K562 (cell line): ENCODE measurements around the gene ATXN1. TPM values are rescaled to one million over a fixed set of nuclear protein-coding genes. Genes with fewer than 3 reads are reported as not detected.

ENCODE experiments used
- ATAC-seq: fragments of 200-7000 bp; cut with Tn5 transposase; 3 replicates; pipeline ENCODE4 v1.9.1; 2020; ENCODE audit warnings: moderate library complexity
- BruUV-seq: library from RNA; stranded (reverse); fragments of 400-500 nt; replicated peaks from 2 replicates; lab custom pipeline; 2021; lab: Mats Ljungman, UMichigan
- CTCF ChIA-PET: fragments of 300-600 bp; formaldehyde crosslinking; extraction: SDS; loops from one replicate; lab custom pipeline; 2021; ENCODE audit warnings: low intra/inter-chr PET ratio; lab: Yijun Ruan, JAX
- POLR2A ChIA-PET: fragments of 300-600, 350-650 bp; sonication (Branson Sonifier 250); formaldehyde crosslinking; extraction: SDS; loops from one replicate; lab custom pipeline; 2021; ENCODE audit warnings: antibody characterized with exemption, inconsistent platforms; lab: Yijun Ruan, JAX
- DNase-seq, 4 experiments: peaks; one replicate each; pipeline versions ENCODE4 v3.0.0 to v3.0.0-alpha.2; 2011 to 2018; ENCODE audit warnings: low spot score in 3 of 4, mixed read lengths in 3 of 4; ENCODE audit errors: extremely low read depth in 1 of 4
- FAIRE-seq: peaks from 2 replicates; lab custom pipeline; 2011; peaks lifted over from hg19 to GRCh38; lab: Jason Lieb, UNC
- H2AFZ ChIP-seq: 2 replicates; pipeline ENCODE4 v1.6.0; 2011; ENCODE audit warnings: low read depth, low read length, control low read depth, inconsistent platforms
- H3K27ac ChIP-seq: fragments of 200-600 bp; 3 replicates; pipeline ENCODE4 v1.8.0; 2011; ENCODE audit warnings: low read depth, mild to moderate bottlenecking, control low read depth, inconsistent platforms, low read length, moderate library complexity, mixed read lengths; ENCODE audit errors: extremely low read depth
- H3K27me3 ChIP-seq, 2 experiments: fragments of 300-600 bp in 1 of 2; 2 replicates in 1 of 2; 3 replicates in 1 of 2; pipeline versions ENCODE4 v1.6.0 to v1.8.0; 2011; ENCODE audit warnings: inconsistent platforms in 2 of 2, low read length in 2 of 2, mild to moderate bottlenecking in 1 of 2, mixed read lengths in 1 of 2, moderate library complexity in 1 of 2; ENCODE audit not compliant: control insufficient read depth in 2 of 2, insufficient read depth in 2 of 2
- H3K36me3 ChIP-seq: fragments of 300-600 bp; 3 replicates; pipeline ENCODE4 v1.8.0; 2011; ENCODE audit warnings: mild to moderate bottlenecking, low read length, inconsistent platforms; ENCODE audit not compliant: control insufficient read depth, insufficient read depth
- H3K4me1 ChIP-seq, 2 experiments: fragments of 200-600 bp in 1 of 2; replicated peaks in 1 of 2; 2 replicates in 1 of 2; 3 replicates in 1 of 2; pipeline versions ENCODE4 v1.5.1 to v1.8.0; 2011; ENCODE audit warnings: inconsistent platforms in 2 of 2, low read length in 2 of 2, mild to moderate bottlenecking in 1 of 2, mixed read lengths in 1 of 2, moderate library complexity in 1 of 2; ENCODE audit not compliant: control insufficient read depth in 2 of 2, insufficient read depth in 2 of 2
- H3K4me2 ChIP-seq: 2 replicates; pipeline ENCODE4 v1.6.1; 2011; ENCODE audit warnings: low read length, control low read depth, inconsistent platforms, mixed read lengths; ENCODE audit not compliant: insufficient read depth
- H3K4me3 ChIP-seq: fragments of 200-600 bp; sonication (generic), shearing (Covaris generic); 2 replicates; pipeline ENCODE4 v1.5.1; 2016; ENCODE audit warnings: control low read depth, inconsistent platforms
- H3K79me2 ChIP-seq: fragments of 200-600 bp; 3 replicates; pipeline ENCODE4 v1.8.0; 2011; ENCODE audit warnings: low read length, inconsistent platforms; ENCODE audit not compliant: control insufficient read depth, insufficient read depth
- H3K9ac ChIP-seq, 2 experiments: 2 replicates each; pipeline versions ENCODE4 v1.6.0 to v1.6.1; 2011; ENCODE audit warnings: low read depth in 2 of 2, low read length in 2 of 2, control low read depth in 1 of 2, inconsistent platforms in 1 of 2, mild to moderate bottlenecking in 1 of 2, mixed read lengths in 1 of 2; ENCODE audit not compliant: insufficient read depth in 1 of 2
- H3K9me1 ChIP-seq: one replicate; pipeline ENCODE4 v1.6.0; 2011; ENCODE audit warnings: inconsistent platforms, mild to moderate bottlenecking, low read length, moderate library complexity; ENCODE audit not compliant: control insufficient read depth, insufficient read depth
- H3K9me3 ChIP-seq: replicated peaks from 2 replicates; pipeline ENCODE4 v1.5.1; 2011; ENCODE audit warnings: low read depth, low read length, inconsistent platforms; ENCODE audit not compliant: control insufficient read depth, insufficient read depth
- H4K20me1 ChIP-seq: replicated peaks from 2 replicates; pipeline ENCODE4 v1.6.1; 2011; ENCODE audit warnings: low read length, inconsistent platforms, mixed read lengths; ENCODE audit not compliant: control insufficient read depth, insufficient read depth
- CCAR2 ChIP-seq: fragments of 200-400 bp; formaldehyde crosslinking; IDR thresholded peaks from 2 replicates; pipeline ENCODE4 v1.6.1; 2017; ENCODE audit warnings: mild to moderate bottlenecking, low read depth, low read length
- CREBBP ChIP-seq: IDR thresholded peaks from one replicate; pipeline ENCODE4 v1.6.1; 2012; ENCODE audit warnings: low read depth, mild to moderate bottlenecking, control low read depth, inconsistent platforms, low read length
- E4F1 ChIP-seq: fragments of 250-450 bp; sonication (Bioruptor Pico); IDR thresholded peaks from 2 replicates; pipeline ENCODE4 v1.5.0; 2021; ENCODE audit warnings: mild to moderate bottlenecking, borderline replicate concordance
- EHMT2 ChIP-seq: fragments of 450-650 bp; IDR thresholded peaks from 2 replicates; pipeline ENCODE4 v1.6.1; 2018; ENCODE audit warnings: antibody characterized with exemption
- ID3 ChIP-seq, 2 experiments: fragments of 250-450 bp in 1 of 2; fragments of 450-650 bp in 1 of 2; sonication (Bioruptor Pico) in 1 of 2; IDR thresholded peaks; 2 replicates each; pipeline versions ENCODE4 v1.6.1 to v1.8.0; 2016 to 2021; ENCODE audit warnings: mild to moderate bottlenecking in 2 of 2, moderate library complexity in 2 of 2, missing compliant biosample characterization in 1 of 2, missing genetic modification characterization in 1 of 2
- JUND ChIP-seq, 2 experiments: IDR thresholded peaks; 2 replicates in 1 of 2; 3 replicates in 1 of 2; pipeline ENCODE4 v1.6.1; 2011; ENCODE audit warnings: borderline replicate concordance in 2 of 2, low read depth in 2 of 2, low read length in 2 of 2, improper control_type of control experiment in 1 of 2, missing biosample characterization in 1 of 2, missing genetic modification characterization in 1 of 2, missing genetic modification reagents in 1 of 2
- MYNN ChIP-seq, 2 experiments: sonication (generic); formaldehyde crosslinking in 1 of 2; IDR thresholded peaks; 2 replicates each; pipeline versions ENCODE4 v1.5.0 to v1.6.1; 2016 to 2020; ENCODE audit warnings: antibody characterized with exemption in 1 of 2, missing genetic modification reagents in 1 of 2
- NCOA6 ChIP-seq: fragments of 450-650 bp; IDR thresholded peaks from 2 replicates; pipeline ENCODE4 v1.6.1; 2017; ENCODE audit warnings: mild to moderate bottlenecking
- NR1H2 ChIP-seq: sonication (generic); formaldehyde crosslinking; IDR thresholded peaks from 2 replicates; pipeline ENCODE4 v1.4.0; 2020; ENCODE audit warnings: mild to moderate bottlenecking, missing genetic modification reagents
- NR2C1 ChIP-seq, 2 experiments: fragments of 450-650 bp; IDR thresholded peaks; 2 replicates each; pipeline ENCODE4 v1.6.1; 2017; ENCODE audit warnings: mild to moderate bottlenecking in 2 of 2, antibody characterized with exemption in 1 of 2, inconsistent platforms in 1 of 2, missing compliant biosample characterization in 1 of 2, missing genetic modification characterization in 1 of 2
- PHF8 ChIP-seq: fragments of 200-600 bp; sonication (generic); IDR thresholded peaks from 2 replicates; pipeline ENCODE4 v1.6.1; 2012; ENCODE audit warnings: mixed run types, mild to moderate bottlenecking, inconsistent platforms, low read length, moderate library complexity, borderline replicate concordance
- PHTF2 ChIP-seq: fragments of 250-450 bp; sonication (Bioruptor Pico); IDR thresholded peaks from 2 replicates; pipeline ENCODE4 v1.5.0; 2021; ENCODE audit warnings: mild to moderate bottlenecking
- PTTG1 ChIP-seq: fragments of 450-650 bp; IDR thresholded peaks from 2 replicates; pipeline ENCODE4 v1.6.1; 2016; ENCODE audit warnings: low read depth, mild to moderate bottlenecking, missing genetic modification characterization, missing compliant biosample characterization
- ZC3H11A ChIP-seq: IDR thresholded peaks from 2 replicates; pipeline ENCODE4 v1.6.1; 2012; ENCODE audit warnings: low read depth, low read length, improper control_type of control experiment
- ZNF41 ChIP-seq: fragments of 250-450 bp; sonication (Bioruptor Pico); conservative IDR thresholded peaks from 2 replicates; pipeline ENCODE4 v1.4.0; 2020; ENCODE audit warnings: mild to moderate bottlenecking
- ZNF507 ChIP-seq: conservative IDR thresholded peaks from 2 replicates; pipeline ENCODE4 v1.6.1; 2017; ENCODE audit warnings: missing genetic modification characterization, missing compliant biosample characterization
- WGBS: fragments of 100-300 bp; shearing (Covaris generic); methylation state at CpG from one replicate; pipeline ENCODE4 v1.1.6; 2016; ENCODE audit warnings: low coverage, mixed read lengths; ENCODE audit not compliant: insufficient coverage; ENCODE audit errors: missing lambda C conversion rate; 5-methylcytosine and 5-hydroxymethylcytosine counted together
- in situ Hi-C: fragments of 300-500 bp; cut with MboI; formaldehyde crosslinking; loops from 4 replicates; pipeline ENCODE4 v1.15.0; 2018; ENCODE audit warnings: inconsistent platforms, mixed read lengths
- intact Hi-C: fragments of 100-400 bp; cut with micrococcal nuclease; formaldehyde crosslinking; loops from 2 replicates; pipeline ENCODE4 v1.14.2; 2022
- polyA plus RNA-seq, 8 experiments: library from polyadenylated mRNA; depleted of rRNA in 4 of 8; stranded (reverse) in 5 of 8; unstranded in 3 of 8; fragments of >200 nt; fragmentation: Nextera tagmentation in 2 of 8; fragmentation: Illumina TruSeq in 1 of 8; extraction: Ambion mirVana in 2 of 8; extraction: Trizol in 1 of 8; gene quantifications; 2 replicates each; pipeline versions ENCODE4 v1.2.1 to v1.2.3, GENCODE V29; 2011 to 2014; ENCODE audit warnings: inconsistent platforms in 1 of 8, missing spikeins in 1 of 8
- total RNA-seq, 7 experiments: library from RNA; depleted of rRNA in 6 of 7; stranded (reverse); fragments of >200 nt in 6 of 7; fragmentation: Illumina TruSeq in 2 of 7; extraction: Trizol in 2 of 7; gene quantifications; 2 replicates each; pipeline versions ENCODE4 v1.2.1 to v1.2.3, GENCODE V29; 2011 to 2021; ENCODE audit warnings: low replicate concordance in 1 of 7

Gene ATXN1
- total and polyA plus RNA-seq, 9 of the 15 experiments (the other 6 are each of a cell fraction or from before 2014, with no cell fraction given) = under 0.01 to 1.2 (median 0.58) TPM

DNA sequence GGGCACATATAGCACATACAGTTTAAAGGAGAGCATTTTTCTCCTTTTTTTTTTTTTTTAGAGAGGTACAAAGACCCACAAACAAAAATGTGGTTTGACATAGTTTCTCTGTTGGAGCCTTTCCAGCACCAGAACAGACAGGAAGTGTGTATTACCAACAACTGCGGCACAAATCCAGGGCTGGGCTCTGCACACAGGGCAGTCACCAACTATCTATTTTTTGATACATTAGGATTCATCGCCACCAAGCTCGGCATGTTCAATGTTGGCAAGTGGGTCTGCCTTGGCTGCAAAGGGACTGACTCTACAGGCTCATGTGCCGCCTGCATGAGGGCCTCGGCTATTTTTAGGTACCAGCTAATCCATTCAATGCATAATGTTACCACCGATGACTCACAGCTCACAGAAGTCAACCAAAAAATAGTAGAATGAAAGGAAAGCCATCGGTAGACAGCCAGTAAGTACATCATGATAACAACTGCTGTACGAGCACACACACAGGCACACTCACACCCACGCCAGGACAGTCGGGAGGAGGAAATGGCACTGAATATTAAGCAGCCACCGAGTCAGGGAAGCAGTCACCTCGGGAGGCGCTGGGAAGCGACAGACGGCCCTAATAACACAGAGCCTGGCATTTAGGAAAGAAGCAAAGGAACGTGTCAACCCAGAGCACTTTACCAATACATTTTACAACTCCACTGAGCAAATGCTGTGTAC, 441.3 kb downstream of the ATXN1 start:
- intact Hi-C loops = no loop called here
- in situ Hi-C loops = no loop called here
- H3K9me3 ChIP-seq = no peaks in the 10 kb centered on the region
- TF ChIP-seq ID3 (CRISPR knock-in tag; IDR thresholded peaks at IDR 0.05) = no peak
- TF ChIP-seq ID3 (tag; IDR thresholded peaks at IDR 0.05) = peak; percentile 20; the same call in 1 of the 2 replicates
- no peak for TF ChIP-seq E4F1
- TF ChIP-seq NCOA6 = no peak
- peak; percentile 98 for TF ChIP-seq MYNN (IDR thresholded peaks at IDR 0.05)
- TF ChIP-seq MYNN (CRISPR knock-in tag; IDR thresholded peaks at IDR 0.05) = no peak
- peak; percentile 98 for TF ChIP-seq JUND (IDR thresholded peaks at IDR 0.05; ENCODE audit: borderline replicate concordance, low read depth, low read length)
- TF ChIP-seq JUND (tag; IDR thresholded peaks at IDR 0.05; ENCODE audit: borderline replicate concordance, low read depth, low read length) = peak; percentile 97
- TF ChIP-seq ZC3H11A = no peak
- TF ChIP-seq NR1H2 = no peak
- no peak for TF ChIP-seq CCAR2
- TF ChIP-seq PHTF2 = no peak
- TF ChIP-seq PTTG1 (tag) = no peak
- TF ChIP-seq NR2C1 (IDR thresholded peaks at IDR 0.05) = no peak
- TF ChIP-seq NR2C1 (tag; IDR thresholded peaks at IDR 0.05) = no peak
- 0 out of 2 replicates have a peak, but pooled peaks have one; percentile 36 for TF ChIP-seq ZNF41
- TF ChIP-seq ZNF507 (tag) = no peak
- TF ChIP-seq PHF8 = peak; percentile 21; the same call in 1 of the 2 replicates
- peak; percentile 76; the same call in 1 of the 2 replicates for TF ChIP-seq EHMT2
- no peak for TF ChIP-seq CREBBP

More for the DNA sequence above, 441.3 kb downstream of the ATXN1 start:
- H3K4me3 ChIP-seq = peak overlapping the region; percentile 21; the same call in 1 of the 2 replicates
- ATAC-seq (peak; percentile 43), DNase-seq (peak; percentile 58 to 90 (median 70)), FAIRE-seq (peak; percentile 96)
- H3K27me3 ChIP-seq = no peaks in the 10 kb centered on the region; a peak in 1 of 5 replicates
- peak overlapping the region; percentile 87 for H3K4me2 ChIP-seq
- BruUV-seq = no TSS peak
- H3K79me2 ChIP-seq = no peaks in the 10 kb centered on the region
- no peaks in the 10 kb centered on the region for H4K20me1 ChIP-seq
- H3K27ac ChIP-seq = peak overlapping the region; percentile 93
- H2AFZ ChIP-seq = peak overlapping the region; percentile 98
- H3K4me1 ChIP-seq = peaks cover 19 to 45% of the 10 kb centered on the region in 2 experiments; a peak in 4 of 5 replicates
- no peaks in the 10 kb centered on the region for H3K36me3 ChIP-seq
- CTCF ChIA-PET = interaction anchor here (0.5 to 0.7 kb wide), 2 partner anchors 688 to 1396 kb away, joined by 3 read pairs; no protein-coding TSS in a partner anchor
- WGBS = 5% methylated on average over 16 of the region's 16 CpGs
- H3K9me1 ChIP-seq = no peaks in the 10 kb centered on the region
- H3K9ac ChIP-seq = peak overlapping the region; percentile 67 to 75; a peak in 3 of 4 replicates
- POLR2A ChIA-PET = interaction anchor here (0.7 to 1.2 kb wide), 5 partner anchors 17 to 929 kb away, joined by 3 to 4 read pairs (median 3); partner anchors contain the start of gene MYLIP
